Prostate gland (tissue), 2 donors: ENCODE results near the gene SLC10A3.

Source experiments
- POLR2A ChIP-seq: fragments of 450-650 bp; IDR thresholded peaks from one replicate; pipeline ENCODE4 v1.6.1; 2016; ENCODE audit warnings: antibody characterized with exemption, mild to moderate bottlenecking
- TF ChIP-seq, protein P1 (sequence below), 4 experiments: fragments of 200-600 bp in 2 of 4; fragments of 450-650 bp in 2 of 4; sonication (generic) in 2 of 4; IDR thresholded peaks; 1 replicate in 3 of 4; 2 replicates in 1 of 4; pipeline ENCODE4 v1.5.1; 2016 to 2019; ENCODE audit warnings: antibody characterized with exemption in 4 of 4, mild to moderate bottlenecking in 2 of 4, moderate library complexity in 2 of 4

DNA sequence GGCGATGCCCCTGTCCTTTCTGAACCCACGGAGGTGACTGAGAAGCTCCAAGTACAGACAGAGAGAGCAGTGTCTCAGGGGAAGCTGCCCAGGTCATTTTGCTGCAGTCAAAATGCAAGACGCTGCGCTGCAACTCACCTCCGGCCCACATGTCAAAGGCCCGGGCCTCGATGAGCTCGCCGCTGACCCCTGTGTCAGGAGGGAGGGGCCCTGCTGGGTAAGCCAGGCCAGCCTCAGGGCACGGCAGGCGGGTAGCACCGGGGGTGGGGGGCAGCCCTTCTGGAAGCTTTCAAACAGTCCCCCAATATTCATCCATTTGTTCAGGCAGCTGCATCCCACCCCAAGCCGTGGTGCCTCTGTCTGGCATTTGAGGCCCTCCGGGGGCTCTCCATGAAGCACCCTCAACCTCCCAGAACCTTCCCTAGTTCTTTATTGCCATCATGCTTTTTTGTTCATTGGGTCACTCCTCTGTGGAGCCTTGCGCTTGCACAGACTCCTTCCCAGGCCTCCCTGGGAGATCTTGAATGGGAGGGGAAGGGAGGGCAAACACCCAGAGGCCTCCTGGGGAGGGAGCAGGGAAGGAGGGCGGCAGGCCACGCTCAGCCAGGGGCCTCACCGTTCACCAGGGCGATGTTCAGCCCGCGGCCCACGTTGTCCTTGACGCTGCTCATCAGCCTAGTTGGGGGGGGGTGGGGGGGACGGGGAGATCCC, 17.4 kb upstream of the SLC10A3 start:
- no peak for TF ChIP-seq POLR2A
- TF ChIP-seq, protein P1, sequence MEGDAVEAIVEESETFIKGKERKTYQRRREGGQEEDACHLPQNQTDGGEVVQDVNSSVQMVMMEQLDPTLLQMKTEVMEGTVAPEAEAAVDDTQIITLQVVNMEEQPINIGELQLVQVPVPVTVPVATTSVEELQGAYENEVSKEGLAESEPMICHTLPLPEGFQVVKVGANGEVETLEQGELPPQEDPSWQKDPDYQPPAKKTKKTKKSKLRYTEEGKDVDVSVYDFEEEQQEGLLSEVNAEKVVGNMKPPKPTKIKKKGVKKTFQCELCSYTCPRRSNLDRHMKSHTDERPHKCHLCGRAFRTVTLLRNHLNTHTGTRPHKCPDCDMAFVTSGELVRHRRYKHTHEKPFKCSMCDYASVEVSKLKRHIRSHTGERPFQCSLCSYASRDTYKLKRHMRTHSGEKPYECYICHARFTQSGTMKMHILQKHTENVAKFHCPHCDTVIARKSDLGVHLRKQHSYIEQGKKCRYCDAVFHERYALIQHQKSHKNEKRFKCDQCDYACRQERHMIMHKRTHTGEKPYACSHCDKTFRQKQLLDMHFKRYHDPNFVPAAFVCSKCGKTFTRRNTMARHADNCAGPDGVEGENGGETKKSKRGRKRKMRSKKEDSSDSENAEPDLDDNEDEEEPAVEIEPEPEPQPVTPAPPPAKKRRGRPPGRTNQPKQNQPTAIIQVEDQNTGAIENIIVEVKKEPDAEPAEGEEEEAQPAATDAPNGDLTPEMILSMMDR (IDR thresholded peaks at IDR 0.05) = no peak
